HG03103 (cell line): ENCODE data around the gene ITFG1.
"Not testable (repeated sequence)": the region's sequence is repeated elsewhere in the genome, so short reads cannot be mapped to it uniquely, and the experiment has no call there.

Experiments used
- ATAC-seq: cut with Tn5 transposase; IDR thresholded peaks from one replicate; pipeline ENCODE4 v1.9.1; 2021; ENCODE audit warnings: low read depth; ENCODE audit not compliant: unreplicated experiment

Gene ITFG1

GRCh38 chr16:47475786-47476185 lies 14.9 kb upstream of the ITFG1 start:
- ATAC-seq = no peak

GRCh38 chr16:47473792-47474191 lies 12.9 kb upstream of the ITFG1 start:
- ATAC-seq = no peak

DNA sequence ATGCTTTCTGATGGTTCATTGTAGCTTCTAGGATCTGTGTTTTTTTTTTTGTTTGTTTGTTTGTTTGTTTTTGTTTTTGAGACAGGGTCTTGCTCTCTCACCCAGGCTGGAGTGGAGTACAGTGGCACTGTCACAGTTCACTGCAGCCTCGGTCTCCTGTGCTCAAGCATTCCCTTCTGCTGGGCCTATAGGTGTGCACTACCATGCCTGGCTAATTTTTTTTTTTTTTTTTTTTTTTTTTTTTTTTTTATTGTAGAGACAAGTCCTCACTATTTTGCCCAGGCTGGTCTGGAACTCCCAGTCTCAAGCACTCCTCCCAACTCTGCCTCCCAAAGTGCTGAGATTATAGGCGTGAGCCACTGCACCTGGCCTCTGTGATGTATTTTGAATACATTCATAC lies 12.1 kb upstream of the ITFG1 start:
- not testable (repeated sequence) for ATAC-seq

DNA sequence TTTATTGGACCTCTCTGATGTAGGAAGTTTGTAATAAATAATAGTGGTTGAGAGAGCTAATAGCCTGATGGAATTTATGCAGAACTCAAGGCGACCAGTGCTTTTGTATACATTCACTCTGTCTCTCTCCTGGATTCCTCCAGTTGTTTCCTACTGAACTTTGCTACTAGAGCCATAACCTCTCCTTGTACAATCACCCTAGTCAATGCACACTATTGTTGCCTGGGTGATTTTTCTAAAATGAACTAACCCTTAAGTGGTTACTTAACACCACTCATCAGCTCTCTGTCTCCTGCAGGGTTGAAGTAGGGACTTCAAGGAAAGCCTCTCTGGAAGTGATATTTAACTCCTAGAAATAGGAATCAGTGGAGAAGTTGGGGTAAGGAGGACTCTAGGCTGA lies 9.9 kb upstream of the ITFG1 start:
- no peak for ATAC-seq

DNA sequence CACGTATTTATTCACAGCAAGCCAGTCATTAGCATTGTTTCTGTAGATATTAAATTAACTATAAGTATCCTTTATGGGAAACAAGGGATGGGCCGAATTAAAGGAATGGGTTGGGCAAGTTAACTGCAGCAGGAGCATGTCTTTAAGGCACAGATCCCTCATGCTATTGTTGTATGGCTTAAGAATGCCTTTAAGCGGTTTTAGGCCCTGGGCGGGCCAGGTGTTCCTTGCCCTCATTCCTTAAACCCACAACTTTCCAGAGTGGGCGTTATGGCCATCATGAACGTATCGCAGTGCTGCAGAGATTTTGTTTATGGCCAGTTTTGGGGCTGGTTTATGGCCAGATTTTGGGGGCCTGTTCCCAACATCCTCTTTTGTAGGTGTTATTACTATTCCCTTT lies 9.3 kb upstream of the ITFG1 start:
- no peak for ATAC-seq

- no peak for ATAC-seq
These were observed 8.4 kb upstream of the ITFG1 start for GRCh38 chr16:47469227-47469626.

DNA sequence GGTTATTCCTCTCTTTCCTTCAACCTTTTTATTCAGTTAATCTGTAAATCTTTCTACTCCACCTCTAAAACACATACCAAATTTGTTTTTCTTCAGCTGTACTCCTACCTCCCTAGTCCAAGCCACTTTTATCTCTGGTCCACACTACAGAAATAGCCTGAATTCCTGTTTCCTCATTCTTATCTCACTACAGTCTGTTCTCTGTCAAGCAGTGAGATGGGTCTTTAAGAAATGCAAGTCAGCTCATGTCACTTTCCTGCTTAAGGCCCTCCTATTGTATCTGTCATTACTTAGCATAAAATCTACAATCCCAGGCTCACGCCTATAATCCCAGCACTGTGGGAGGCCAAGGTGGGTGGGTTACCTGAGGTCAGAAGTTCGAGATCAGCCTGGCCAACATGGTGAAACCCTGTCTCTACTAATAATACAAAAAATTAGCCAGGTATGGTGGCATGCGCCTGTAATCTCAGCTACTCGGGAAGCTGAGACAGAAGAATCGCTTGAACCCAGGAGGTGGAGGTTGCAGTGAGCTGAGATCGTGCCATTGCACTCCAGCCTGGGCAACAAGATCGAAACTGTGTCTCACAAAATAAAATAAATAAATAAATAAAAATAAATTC lies 7.3 kb upstream of the ITFG1 start:
- not testable (repeated sequence) for ATAC-seq

- ATAC-seq = no peak
These were observed 6.6 kb upstream of the ITFG1 start for GRCh38 chr16:47467501-47467900.

DNA sequence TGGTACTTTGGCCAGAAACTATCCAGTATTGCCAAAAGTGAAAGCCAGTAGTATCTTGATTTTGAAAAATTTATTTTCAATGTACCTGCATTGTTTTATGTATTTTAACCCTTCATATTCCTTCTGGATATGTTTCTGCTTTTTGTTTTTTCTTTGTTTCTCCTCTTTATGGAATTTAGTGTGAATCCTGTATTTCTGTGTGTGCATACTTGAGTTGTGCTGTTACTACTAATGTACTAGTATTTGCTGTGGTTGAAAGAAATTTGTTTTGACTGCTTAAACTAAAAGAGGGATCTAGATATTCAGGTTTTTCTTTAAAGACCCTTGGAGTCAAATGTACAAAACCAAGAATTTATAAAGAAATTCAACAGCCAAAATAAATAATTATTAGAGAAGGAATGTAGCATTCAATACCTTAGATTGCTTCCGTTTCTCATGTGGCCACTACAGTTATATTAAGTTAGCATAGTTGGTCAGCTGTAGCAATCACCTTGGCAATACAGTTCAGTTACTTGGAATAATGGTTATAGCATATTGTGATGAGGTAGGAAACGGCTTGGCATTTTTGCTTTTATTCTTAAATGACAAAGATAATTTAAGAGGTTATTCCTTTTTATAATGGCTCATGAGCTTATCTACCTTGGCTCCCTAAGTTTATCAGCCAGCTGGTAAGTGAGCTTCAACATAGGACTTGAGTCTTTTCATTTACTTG lies 5.2 kb upstream of the ITFG1 start:
- ATAC-seq = no peak

- no peak for ATAC-seq
These were observed 3.1 kb upstream of the ITFG1 start for GRCh38 chr16:47463771-47464624.

DNA sequence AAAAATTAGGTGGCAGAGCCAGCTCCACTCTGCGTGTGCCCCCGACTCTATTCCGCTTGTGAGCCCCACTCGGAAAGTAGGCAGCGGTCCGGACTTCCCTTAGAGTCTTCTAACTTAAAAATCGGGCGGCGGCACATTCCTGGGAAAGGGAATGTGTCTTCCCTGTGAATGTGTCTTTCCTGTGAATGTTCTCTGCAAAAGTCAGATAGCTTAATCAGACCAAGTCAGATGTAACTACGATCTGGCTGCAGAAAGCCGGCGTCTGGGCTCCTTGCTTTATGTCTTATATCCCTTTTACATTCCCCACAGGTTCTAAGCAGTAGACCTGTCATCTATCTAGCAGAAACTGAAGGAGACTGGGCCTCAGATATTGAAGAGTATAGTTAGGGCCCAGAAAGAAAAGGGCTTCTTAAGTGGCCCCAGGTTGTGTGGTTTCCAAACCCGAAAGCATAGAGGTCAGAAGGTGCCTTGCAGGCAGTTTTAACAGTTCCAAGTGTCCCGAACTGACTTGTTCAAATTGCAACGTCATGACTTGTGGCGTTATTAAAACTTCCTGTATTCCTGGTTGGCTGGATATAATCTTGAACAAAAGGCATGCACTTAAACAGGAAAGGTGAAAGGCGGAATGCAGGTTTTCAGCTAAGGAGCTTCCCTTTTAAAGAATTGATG lies 869 bp upstream of the ITFG1 start:
- ATAC-seq = no peak

GRCh38 chr16:47460359-47460710 lies 528 bp downstream of the ITFG1 start:
- ATAC-seq = no peak

DNA sequence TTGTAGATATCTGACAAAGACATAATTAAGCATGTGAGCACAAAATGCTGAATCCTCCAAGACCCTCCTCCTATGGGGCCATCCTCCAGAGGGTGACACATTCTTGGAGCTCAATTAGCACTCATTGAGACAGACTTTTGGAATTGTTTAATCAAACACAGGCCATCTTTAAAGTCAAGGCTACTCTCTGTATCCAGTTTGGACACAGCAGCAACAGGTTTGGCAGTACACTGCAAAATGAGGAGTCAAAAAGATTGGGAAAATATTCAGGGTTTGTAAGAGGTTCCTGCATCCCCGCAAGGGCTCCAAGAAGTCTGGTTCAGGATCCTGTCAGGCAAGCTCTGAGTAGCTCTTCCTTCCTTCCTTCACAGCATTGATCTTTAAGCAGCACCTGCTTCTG lies 1.3 kb downstream of the ITFG1 start:
- no peak for ATAC-seq

- ATAC-seq = no peak
These were observed 2.5 kb downstream of the ITFG1 start for GRCh38 chr16:47458331-47458730.

GRCh38 chr16:47449788-47450187 lies 11.1 kb downstream of the ITFG1 start:
- no peak for ATAC-seq

DNA sequence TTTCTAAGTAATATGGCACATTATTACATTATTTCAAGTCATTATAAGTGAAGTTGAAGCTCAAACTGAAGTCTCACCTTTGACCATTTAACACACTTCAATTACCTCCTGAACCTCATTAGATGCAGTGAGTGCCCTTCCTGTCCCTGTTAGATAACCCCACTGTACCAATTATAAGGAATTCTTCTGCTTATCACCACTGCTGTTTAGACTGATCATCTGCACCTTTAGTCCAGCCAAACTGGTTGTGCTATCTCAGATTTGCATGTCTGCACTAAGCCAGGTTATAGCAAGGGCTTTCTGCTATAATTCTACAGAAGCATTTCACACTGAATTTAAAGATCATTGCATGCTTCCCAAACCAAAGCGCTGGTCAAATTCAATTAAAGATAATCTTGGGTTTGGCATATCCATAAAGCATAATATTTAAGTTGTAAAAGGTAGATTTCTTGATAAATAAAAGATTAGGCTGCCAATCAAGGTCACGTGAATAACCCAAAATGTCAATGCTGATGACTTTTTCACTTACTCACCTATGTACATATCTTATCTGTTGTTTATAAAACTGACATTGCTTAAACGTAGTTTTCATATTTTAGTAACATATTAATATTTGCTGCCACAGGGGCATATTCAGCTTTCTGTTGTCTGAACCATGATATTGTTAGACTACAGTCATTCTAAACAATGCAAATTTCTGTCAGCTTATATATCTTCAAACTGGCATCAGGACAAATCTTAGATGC lies 11.9 kb downstream of the ITFG1 start:
- no peak for ATAC-seq

DNA sequence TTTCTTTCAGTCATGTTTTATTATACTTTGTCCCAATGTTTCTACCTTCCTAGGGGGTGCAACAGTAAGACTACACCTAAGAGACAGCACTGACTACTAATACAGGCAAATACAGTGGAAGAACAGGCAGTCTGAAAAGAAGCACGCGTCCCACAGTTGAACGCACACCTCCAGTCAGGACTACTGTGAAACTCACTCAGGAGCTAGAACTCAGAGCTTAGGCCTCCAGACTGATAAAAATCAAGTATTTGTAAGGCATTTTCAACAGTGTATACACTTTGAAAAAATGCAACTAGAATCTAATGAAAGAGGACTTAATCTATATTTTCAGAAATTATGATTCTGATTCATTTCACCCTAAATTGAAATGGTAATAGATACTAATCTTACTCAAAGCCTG lies 14.4 kb downstream of the ITFG1 start:
- no peak for ATAC-seq

DNA sequence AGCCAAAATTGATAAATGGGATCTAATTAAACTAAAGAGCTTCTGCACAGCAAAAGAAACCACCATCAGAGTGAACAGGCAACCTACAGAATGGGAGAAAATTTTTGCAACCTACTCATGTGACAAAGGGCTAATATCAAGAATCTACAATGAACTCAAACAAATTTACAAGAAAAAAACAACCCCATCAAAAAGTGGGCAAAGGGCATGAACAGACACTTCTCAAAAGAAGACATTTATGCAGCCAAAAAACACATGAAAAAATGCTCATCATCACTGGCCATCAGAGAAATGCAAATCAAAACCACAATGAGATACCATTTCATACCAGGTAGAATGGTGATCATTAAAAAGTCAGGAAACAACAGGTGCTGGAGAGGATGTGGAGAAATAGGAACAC lies 18.0 kb downstream of the ITFG1 start:
- not testable (repeated sequence) for ATAC-seq

DNA sequence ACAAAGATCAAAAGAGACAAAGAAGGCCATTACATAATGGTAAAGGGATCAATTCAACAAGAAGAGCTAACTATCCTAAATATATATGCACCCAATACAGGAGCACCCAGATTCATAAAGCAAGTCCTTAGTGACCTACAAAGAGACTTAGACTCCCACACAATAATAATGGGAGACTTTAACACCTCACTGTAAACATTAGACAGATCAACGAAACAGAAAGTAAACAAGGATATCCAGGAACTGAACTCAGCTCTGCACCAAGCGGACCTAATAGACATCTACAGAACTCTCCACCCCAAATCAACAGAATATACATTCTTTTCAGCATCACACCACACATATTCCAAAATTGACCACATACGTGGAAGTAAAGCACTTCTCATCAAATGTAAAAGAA lies 20.8 kb downstream of the ITFG1 start:
- ATAC-seq = not testable (repeated sequence)

GRCh38 chr16:47434274-47434673 lies 26.6 kb downstream of the ITFG1 start:
- not testable (repeated sequence) for ATAC-seq
